GM21717 (cell line): ENCODE results near the gene NEU4.
"Not testable (repeated sequence)": the region's sequence is repeated elsewhere in the genome, so short reads cannot be mapped to it uniquely, and the experiment has no call there.

ENCODE experiments used
- ATAC-seq: cut with Tn5 transposase; IDR thresholded peaks from one replicate; pipeline ENCODE4 v1.9.1; 2021; ENCODE audit warnings: mild to moderate bottlenecking, moderate library complexity; ENCODE audit not compliant: unreplicated experiment

The NEU4 gene

GRCh38 chr2:241808721-241809382 lies at the start of gene NEU4:
Gene NEU4, plus strand, starts transcription at chr2:241809193. Its CDS starts 5,292 bp downstream, at chr2:241814485.
- ATAC-seq: no peak

- ATAC-seq: not testable (repeated sequence)
Observed at GRCh38 chr2:241759893-241760292, 49.1 kb upstream of the NEU4 start.

GRCh38 chr2:241760301-241760771 lies 48.7 kb upstream of the NEU4 start:
- no peak for ATAC-seq

GRCh38 chr2:241762321-241762932 lies 46.6 kb upstream of the NEU4 start:
- no peak for ATAC-seq

GRCh38 chr2:241762933-241763369 lies 46.0 kb upstream of the NEU4 start:
- no peak for ATAC-seq

GRCh38 chr2:241763551-241764274 lies 45.3 kb upstream of the NEU4 start:
- ATAC-seq: no peak

- no peak for ATAC-seq
Observed at GRCh38 chr2:241764275-241765241, 44.4 kb upstream of the NEU4 start.

GRCh38 chr2:241767464-241768250 lies 41.3 kb upstream of the NEU4 start:
- ATAC-seq: no peak

- ATAC-seq: no peak
Observed at GRCh38 chr2:241768251-241768711, 40.7 kb upstream of the NEU4 start.

- no peak for ATAC-seq
Observed at GRCh38 chr2:241768850-241769249, 40.1 kb upstream of the NEU4 start.

- ATAC-seq: no peak
Observed at GRCh38 chr2:241769819-241770184, 39.2 kb upstream of the NEU4 start.

- no peak for ATAC-seq
Observed at GRCh38 chr2:241770185-241770935, 38.6 kb upstream of the NEU4 start.

- no peak for ATAC-seq
Observed at GRCh38 chr2:241770936-241771285, 38.1 kb upstream of the NEU4 start.

- no peak for ATAC-seq
Observed at GRCh38 chr2:241771286-241772062, 37.5 kb upstream of the NEU4 start.

GRCh38 chr2:241772063-241772499 lies 36.9 kb upstream of the NEU4 start:
- no peak for ATAC-seq

GRCh38 chr2:241773511-241774418 lies 35.2 kb upstream of the NEU4 start:
- ATAC-seq: no peak
